ENCODE results near the gene ZFP69B. TPM values are rescaled to one million over a fixed set of nuclear protein-coding genes. Genes with fewer than 3 reads are reported as not detected.

Gene ZFP69B
- polyA plus RNA-seq, 1 donor from 2014 or later: 7.4 TPM

Other genes starting within 250 kb of the ZFP69B start
- not detected for gene TMCO2, start 202.5 kb upstream of the ZFP69B start, polyA plus RNA-seq (ENCODE audit: insufficient read depth, low read depth, low replicate concordance)
- gene ZMPSTE24, start 192.2 kb upstream of the ZFP69B start, polyA plus RNA-seq (ENCODE audit: insufficient read depth, low read depth, low replicate concordance): 19.4 TPM
- gene COL9A2, start 133.2 kb upstream of the ZFP69B start, polyA plus RNA-seq (ENCODE audit: insufficient read depth, low read depth, low replicate concordance): 94.4 TPM
- gene SMAP2, start 76.7 kb upstream of the ZFP69B start, polyA plus RNA-seq (ENCODE audit: insufficient read depth, low read depth, low replicate concordance): 74.2 TPM
- gene ZFP69, start 26.8 kb downstream of the ZFP69B start, polyA plus RNA-seq (ENCODE audit: insufficient read depth, low read depth, low replicate concordance): 1.1 TPM
- 9.6 TPM for gene EXO5, start 58.3 kb downstream of the ZFP69B start, polyA plus RNA-seq (ENCODE audit: insufficient read depth, low read depth, low replicate concordance)
- gene ZNF684, start 81.2 kb downstream of the ZFP69B start, polyA plus RNA-seq (ENCODE audit: insufficient read depth, low read depth, low replicate concordance): 0.59 TPM
- 135 TPM for gene RIMS3, start 215.2 kb downstream of the ZFP69B start, polyA plus RNA-seq (ENCODE audit: insufficient read depth, low read depth, low replicate concordance)
- gene NFYC, start 241.2 kb downstream of the ZFP69B start, polyA plus RNA-seq (ENCODE audit: insufficient read depth, low read depth, low replicate concordance): 88.3 TPM